GM12878 (cell line): ENCODE data around the gene OR56A4. TPM values are rescaled to one million over a fixed set of nuclear protein-coding genes. Genes with fewer than 3 reads are reported as not detected.

Experiments
- E2F8 ChIP-seq: fragments of 450-650 bp; IDR thresholded peaks from 2 replicates; pipeline ENCODE4 v1.6.1; 2018; ENCODE audit warnings: mild to moderate bottlenecking, low read depth, moderate library complexity; ENCODE audit not compliant: partially characterized antibody
- FOXK2 ChIP-seq: fragments of 450-650 bp; IDR thresholded peaks from 2 replicates; pipeline ENCODE4 v1.6.1; 2017; ENCODE audit warnings: mild to moderate bottlenecking, moderate library complexity
- NFXL1 ChIP-seq: fragments of 450-650 bp; IDR thresholded peaks from 2 replicates; pipeline ENCODE4 v1.6.1; 2017; ENCODE audit warnings: antibody characterized with exemption, mild to moderate bottlenecking, borderline replicate concordance
- PML ChIP-seq: IDR thresholded peaks from 2 replicates; pipeline ENCODE4 v1.6.1; 2012; ENCODE audit warnings: low read length, inconsistent platforms
- PRDM15 ChIP-seq: fragments of 450-650 bp; formaldehyde crosslinking; IDR thresholded peaks from 2 replicates; pipeline ENCODE4 v1.4.0; 2020; ENCODE audit warnings: mild to moderate bottlenecking, moderate library complexity
- SIX5 ChIP-seq: IDR thresholded peaks from 2 replicates; pipeline ENCODE4 v1.6.1; 2011; ENCODE audit warnings: mild to moderate bottlenecking, low read depth, low read length, moderate library complexity; ENCODE audit not compliant: severe bottlenecking
- SMAD5 ChIP-seq: IDR thresholded peaks from 2 replicates; pipeline ENCODE4 v1.6.1; 2016; ENCODE audit warnings: antibody characterized with exemption, low read depth
- TBL1XR1 ChIP-seq: IDR thresholded peaks from 2 replicates; pipeline ENCODE4 v1.6.1; 2012; ENCODE audit warnings: low read depth, low read length, improper control_type of control experiment
- USF1 ChIP-seq: IDR thresholded peaks from 2 replicates; pipeline ENCODE4 v1.6.1; 2011; ENCODE audit warnings: borderline replicate concordance, low read depth, mild to moderate bottlenecking, moderate library complexity, mixed read lengths, low read length; ENCODE audit not compliant: insufficient read depth; ENCODE audit errors: extremely low read length
- ZNF592 ChIP-seq: fragments of 450-650 bp; IDR thresholded peaks from 2 replicates; pipeline ENCODE4 v1.6.1; 2017; ENCODE audit warnings: mild to moderate bottlenecking, moderate library complexity
- polyA plus RNA-seq, 11 experiments: library from polyadenylated mRNA; depleted of rRNA in 4 of 11; unstranded in 6 of 11; stranded (reverse) in 5 of 11; fragments of >200 nt; fragmentation: Nextera tagmentation in 4 of 11; fragmentation: Illumina TruSeq in 1 of 11; extraction: Ambion mirVana in 4 of 11; extraction: Trizol in 1 of 11; gene quantifications; 1 replicate in 1 of 11; 2 replicates in 10 of 11; pipeline versions ENCODE4 v1.2.1 to v1.2.3, GENCODE V29; 2011 to 2016; ENCODE audit warnings: inconsistent platforms in 2 of 11, missing spikeins in 2 of 11, low read depth in 1 of 11
- total RNA-seq, 4 experiments: library from RNA; depleted of rRNA in 3 of 4; stranded (reverse); fragments of >200 nt in 3 of 4; fragmentation: Illumina TruSeq in 1 of 4; extraction: Trizol in 1 of 4; gene quantifications; 2 replicates each; pipeline versions ENCODE4 v1.2.1 to v1.2.3, GENCODE V29; 2013 to 2021

OR56A4 gene
- total and polyA plus RNA-seq, 10 of the 15 experiments (the other 5 are each of a cell fraction or from before 2014, with no cell fraction given): not detected

GRCh38 chr11:6052374-6052773, 45.6 kb upstream of the OR56A4 start (continued):
- TF ChIP-seq E2F8 (no peak), TBL1XR1 (no peak), FOXK2 (no peak), SMAD5 (no peak), ZNF592 (no peak), PRDM15 (CRISPR knock-in tag) (no peak), USF1 (no peak), SIX5 (no peak), NFXL1 (no peak), PML (no peak)
